Heart left ventricle (tissue), 13 donors: Measurements from ENCODE around the gene SCARF1.

Experiments
- POLR2A ChIP-seq, 2 donors: fragments of 450-650 bp; IDR thresholded peaks; one replicate each; pipeline ENCODE4 v1.6.1; 2017; ENCODE audit warnings: antibody characterized with exemption in 2 of 2, mild to moderate bottlenecking in 2 of 2, moderate library complexity in 2 of 2
- TF ChIP-seq, protein P1 (sequence below), 12 donors: fragments of 200-600 bp; sonication (generic) in 4 of 12; IDR thresholded peaks; one replicate each; pipeline versions ENCODE4 v1.5.0 to v1.8.0; 2018 to 2022; ENCODE audit warnings: antibody characterized with exemption in 12 of 12, mild to moderate bottlenecking in 5 of 12
- donor health status: ischemic (EF 13 %, LVEDD 7.1; RV severe dilation, severe dysfunction).
- donor health status: DM: no; HTN: yes; CAD: no.
- donor health status: DM: no; HTN: no; CAD: no.
- donor health status: ischemic (EF 25% LVEDD 6.9; RV normal size, moderate dysfunction).
- donor health status: ischemic (EF 25% LVEDD 5.7; RV mildly dilated, moderate dysfunction).
- donor health status: ischemic (EF 35%, LVEDD 5.7; RV mildly dilated, moderate dysfunction).
- donor health status: nonischemic (EF 11% LVEDD 7.7; RV severe dilation, severe dysfunction).
- donor health status: DM: yes; HTN: yes; CAD: no.
- donor health status: PGD.
- donor health status: ischemic (EF 29% LVEDD 5.4; RV normal size, mild dysfunction).
- donor health status: nonischemic (EF 23%, LVEDD 6.1; RV moderate dilation, normal function).

DNA sequence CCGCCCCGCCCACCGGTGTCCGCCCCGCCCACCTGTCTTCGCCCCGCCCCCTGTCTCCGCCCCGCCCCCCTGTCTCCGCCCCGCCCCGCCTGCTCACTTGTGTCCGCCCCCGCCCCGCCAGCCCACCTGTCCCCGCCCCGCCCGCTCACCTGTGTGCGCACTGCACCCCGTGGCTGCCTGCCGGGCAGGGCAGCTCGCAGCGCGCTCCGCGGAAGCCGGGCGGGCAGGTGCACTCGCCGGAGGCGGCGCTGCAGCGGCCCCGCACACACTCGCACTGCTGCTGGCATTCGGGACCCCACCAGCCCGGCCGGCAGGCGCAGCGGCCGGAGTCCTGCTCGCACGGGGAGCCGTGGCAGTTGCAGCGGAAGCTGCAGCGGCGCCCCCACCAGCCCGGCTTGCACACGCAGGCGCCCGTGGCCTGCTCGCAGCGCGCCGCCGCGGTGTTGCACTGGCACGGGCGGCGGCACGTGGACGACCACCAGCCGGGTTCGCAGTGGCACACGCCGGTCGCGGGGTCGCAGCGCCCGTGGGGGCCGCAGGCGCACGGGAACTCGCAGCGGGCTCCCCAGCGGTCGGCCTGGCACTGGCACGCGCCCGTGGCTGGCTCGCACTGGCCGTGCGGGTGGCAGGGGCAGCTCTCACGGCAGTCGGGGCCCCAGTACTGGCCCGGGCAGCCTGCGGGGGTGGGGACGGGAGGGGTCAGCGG, 2.1 kb downstream of the SCARF1 start:
- TF ChIP-seq, protein P1, sequence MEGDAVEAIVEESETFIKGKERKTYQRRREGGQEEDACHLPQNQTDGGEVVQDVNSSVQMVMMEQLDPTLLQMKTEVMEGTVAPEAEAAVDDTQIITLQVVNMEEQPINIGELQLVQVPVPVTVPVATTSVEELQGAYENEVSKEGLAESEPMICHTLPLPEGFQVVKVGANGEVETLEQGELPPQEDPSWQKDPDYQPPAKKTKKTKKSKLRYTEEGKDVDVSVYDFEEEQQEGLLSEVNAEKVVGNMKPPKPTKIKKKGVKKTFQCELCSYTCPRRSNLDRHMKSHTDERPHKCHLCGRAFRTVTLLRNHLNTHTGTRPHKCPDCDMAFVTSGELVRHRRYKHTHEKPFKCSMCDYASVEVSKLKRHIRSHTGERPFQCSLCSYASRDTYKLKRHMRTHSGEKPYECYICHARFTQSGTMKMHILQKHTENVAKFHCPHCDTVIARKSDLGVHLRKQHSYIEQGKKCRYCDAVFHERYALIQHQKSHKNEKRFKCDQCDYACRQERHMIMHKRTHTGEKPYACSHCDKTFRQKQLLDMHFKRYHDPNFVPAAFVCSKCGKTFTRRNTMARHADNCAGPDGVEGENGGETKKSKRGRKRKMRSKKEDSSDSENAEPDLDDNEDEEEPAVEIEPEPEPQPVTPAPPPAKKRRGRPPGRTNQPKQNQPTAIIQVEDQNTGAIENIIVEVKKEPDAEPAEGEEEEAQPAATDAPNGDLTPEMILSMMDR (IDR thresholded peaks at IDR 0.05) = peak in 4 of 12 donors; percentile 11 to 29 (median 20)
- no peak for TF ChIP-seq POLR2A (IDR thresholded peaks at IDR 0.05)
